ENCODE measurements around the gene MOCOS. TPM values are rescaled to one million over a fixed set of nuclear protein-coding genes. Genes with fewer than 3 reads are reported as not detected.
"Not testable (repeated sequence)": the region's sequence is repeated elsewhere in the genome, so short reads cannot be mapped to it uniquely, and the experiment has no call there.

Gene MOCOS
- total RNA-seq, 1 donor from 2014 or later: 15.3 TPM

GRCh38 chr18:36229188-36229587 lies 41.9 kb downstream of the MOCOS start:
- DNase-seq (ENCODE audit: low read depth): no peak
- Histone ChIP-seq H3K27me3 (ENCODE audit: control insufficient read depth, insufficient read depth, low read length) (no peaks in the 10 kb centered on the region), H3K4me3 (ENCODE audit: low read depth, low read length) (no peak overlapping the region), H3K36me3 (ENCODE audit: control insufficient read depth, insufficient read depth, low read length) (no peaks in the 10 kb centered on the region)
- no peak for TF ChIP-seq CTCF (IDR thresholded peaks at IDR 0.05; ENCODE audit: insufficient read depth, low read length, poor library complexity, severe bottlenecking)

GRCh38 chr18:36240510-36240909 lies 53.2 kb downstream of the MOCOS start:
- not testable (repeated sequence) for H3K36me3 ChIP-seq (ENCODE audit: control insufficient read depth, insufficient read depth, low read length); H3K4me3 ChIP-seq (ENCODE audit: low read depth, low read length); H3K27me3 ChIP-seq (ENCODE audit: control insufficient read depth, insufficient read depth, low read length); DNase-seq (ENCODE audit: low read depth)

GRCh38 chr18:36241831-36242230 lies 54.5 kb downstream of the MOCOS start:
- DNase-seq (ENCODE audit: low read depth): no peak
- no peak for TF ChIP-seq CTCF (IDR thresholded peaks at IDR 0.05; ENCODE audit: insufficient read depth, low read length, poor library complexity, severe bottlenecking)
- Histone ChIP-seq H3K36me3 (ENCODE audit: control insufficient read depth, insufficient read depth, low read length) (no peaks in the 10 kb centered on the region), H3K4me3 (ENCODE audit: low read depth, low read length) (no peak overlapping the region), H3K27me3 (ENCODE audit: control insufficient read depth, insufficient read depth, low read length) (no peaks in the 10 kb centered on the region)

- DNase-seq (ENCODE audit: low read depth): no peak
- no peak overlapping the region for H3K4me3 ChIP-seq (ENCODE audit: low read depth, low read length)
- no peaks in the 10 kb centered on the region for H3K27me3 ChIP-seq (ENCODE audit: control insufficient read depth, insufficient read depth, low read length)
- no peak for TF ChIP-seq CTCF (IDR thresholded peaks at IDR 0.05; ENCODE audit: insufficient read depth, low read length, poor library complexity, severe bottlenecking)
- H3K36me3 ChIP-seq (ENCODE audit: control insufficient read depth, insufficient read depth, low read length): no peaks in the 10 kb centered on the region
Observed at GRCh38 chr18:36247036-36247435, 59.7 kb downstream of the MOCOS start.

- Histone ChIP-seq H3K36me3 (ENCODE audit: control insufficient read depth, insufficient read depth, low read length) (no peaks in the 10 kb centered on the region), H3K27me3 (ENCODE audit: control insufficient read depth, insufficient read depth, low read length) (no peaks in the 10 kb centered on the region), H3K4me3 (ENCODE audit: low read depth, low read length) (no peak overlapping the region)
- TF ChIP-seq CTCF (IDR thresholded peaks at IDR 0.05; ENCODE audit: insufficient read depth, low read length, poor library complexity, severe bottlenecking): no peak
- no peak for DNase-seq (ENCODE audit: low read depth)
Observed at GRCh38 chr18:36249392-36249791, 62.1 kb downstream of the MOCOS start.

GRCh38 chr18:36250827-36251226 lies 63.5 kb downstream of the MOCOS start:
- TF ChIP-seq CTCF (IDR thresholded peaks at IDR 0.05; ENCODE audit: insufficient read depth, low read length, poor library complexity, severe bottlenecking): no peak
- H3K4me3 ChIP-seq (ENCODE audit: low read depth, low read length): no peak overlapping the region
- no peaks in the 10 kb centered on the region for H3K36me3 ChIP-seq (ENCODE audit: control insufficient read depth, insufficient read depth, low read length)
- H3K27me3 ChIP-seq (ENCODE audit: control insufficient read depth, insufficient read depth, low read length): no peaks in the 10 kb centered on the region
- DNase-seq (ENCODE audit: low read depth): no peak
